Measurements from ENCODE around the gene ADGRD1.

DNA sequence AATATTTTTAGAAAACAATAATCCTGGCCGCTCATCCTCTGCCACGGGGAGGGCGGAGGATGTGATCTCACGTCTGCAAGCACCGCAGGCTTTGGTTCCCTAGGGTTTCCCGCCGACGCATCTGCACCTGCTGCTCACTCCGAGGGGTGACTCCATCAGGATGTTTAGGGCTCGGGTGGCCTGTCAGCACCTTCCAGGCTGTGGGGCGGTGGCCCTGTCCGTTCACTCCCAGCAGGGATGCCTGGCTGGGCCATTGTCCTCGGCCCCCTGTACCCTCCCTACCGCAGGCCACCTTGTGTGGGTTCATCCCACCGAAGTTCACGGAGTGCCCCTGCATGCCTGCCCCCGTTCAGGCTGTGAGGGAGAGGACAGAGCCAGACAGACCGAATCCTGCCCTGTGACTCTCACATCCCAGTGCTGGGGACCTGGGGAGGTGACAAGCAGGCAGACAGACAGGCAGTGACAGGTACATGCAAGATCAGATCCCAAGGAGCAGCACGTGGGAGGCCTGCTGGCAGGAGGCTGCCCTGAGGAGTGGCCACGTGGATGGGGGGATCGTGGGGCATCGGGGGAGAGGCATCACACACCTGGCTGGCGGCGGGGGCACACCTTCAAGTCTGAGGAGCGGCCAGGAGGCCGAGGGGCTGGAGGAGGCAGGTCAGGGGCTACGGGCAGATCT lies 112.6 kb downstream of the ADGRD1 start:
- TF ChIP-seq ZNF565 (CRISPR knock-in tag; conservative IDR thresholded peaks at IDR 0.05; ENCODE audit: low read depth) (no peak), ESRRG (CRISPR knock-in tag; IDR thresholded peaks at IDR 0.05) (no peak), GLIS3 (CRISPR knock-in tag; IDR thresholded peaks at IDR 0.05) (no peak), ARNTL (CRISPR knock-in tag; IDR thresholded peaks at IDR 0.05; ENCODE audit: borderline replicate concordance, low read depth) (no peak), SNAI2 (CRISPR knock-in tag; IDR thresholded peaks at IDR 0.05) (no peak), ISL1 (CRISPR knock-in tag; IDR thresholded peaks at IDR 0.05) (no peak), CREB5 (CRISPR knock-in tag; IDR thresholded peaks at IDR 0.05; ENCODE audit: low read depth) (no peak), ZFP30 (CRISPR knock-in tag; IDR thresholded peaks at IDR 0.05) (no peak), OSR1 (CRISPR knock-in tag; IDR thresholded peaks at IDR 0.05) (no peak)
